Effector CD4-positive, alpha-beta T cell (primary cell): Measurements from ENCODE around the gene SGSM1.

Source experiments
- DNase-seq: peaks from one replicate; pipeline ENCODE4 v3.0.0-alpha.2; 2020
- total RNA-seq: gene quantifications from one replicate; lab custom pipeline; 2026; lab: John Stamatoyannopoulos, UW

The SGSM1 gene, protein sequence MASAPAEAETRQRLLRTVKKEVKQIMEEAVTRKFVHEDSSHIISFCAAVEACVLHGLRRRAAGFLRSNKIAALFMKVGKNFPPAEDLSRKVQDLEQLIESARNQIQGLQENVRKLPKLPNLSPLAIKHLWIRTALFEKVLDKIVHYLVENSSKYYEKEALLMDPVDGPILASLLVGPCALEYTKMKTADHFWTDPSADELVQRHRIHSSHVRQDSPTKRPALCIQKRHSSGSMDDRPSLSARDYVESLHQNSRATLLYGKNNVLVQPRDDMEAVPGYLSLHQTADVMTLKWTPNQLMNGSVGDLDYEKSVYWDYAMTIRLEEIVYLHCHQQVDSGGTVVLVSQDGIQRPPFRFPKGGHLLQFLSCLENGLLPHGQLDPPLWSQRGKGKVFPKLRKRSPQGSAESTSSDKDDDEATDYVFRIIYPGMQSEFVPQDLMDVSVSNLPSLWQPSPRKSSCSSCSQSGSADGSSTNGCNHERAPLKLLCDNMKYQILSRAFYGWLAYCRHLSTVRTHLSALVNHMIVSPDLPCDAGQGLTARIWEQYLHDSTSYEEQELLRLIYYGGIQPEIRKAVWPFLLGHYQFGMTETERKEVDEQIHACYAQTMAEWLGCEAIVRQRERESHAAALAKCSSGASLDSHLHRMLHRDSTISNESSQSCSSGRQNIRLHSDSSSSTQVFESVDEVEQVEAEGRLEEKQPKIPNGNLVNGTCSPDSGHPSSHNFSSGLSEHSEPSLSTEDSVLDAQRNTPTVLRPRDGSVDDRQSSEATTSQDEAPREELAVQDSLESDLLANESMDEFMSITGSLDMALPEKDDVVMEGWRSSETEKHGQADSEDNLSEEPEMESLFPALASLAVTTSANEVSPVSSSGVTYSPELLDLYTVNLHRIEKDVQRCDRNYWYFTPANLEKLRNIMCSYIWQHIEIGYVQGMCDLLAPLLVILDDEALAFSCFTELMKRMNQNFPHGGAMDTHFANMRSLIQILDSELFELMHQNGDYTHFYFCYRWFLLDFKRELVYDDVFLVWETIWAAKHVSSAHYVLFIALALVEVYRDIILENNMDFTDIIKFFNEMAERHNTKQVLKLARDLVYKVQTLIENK
- total RNA-seq: 1.1 reads per million

DNA sequence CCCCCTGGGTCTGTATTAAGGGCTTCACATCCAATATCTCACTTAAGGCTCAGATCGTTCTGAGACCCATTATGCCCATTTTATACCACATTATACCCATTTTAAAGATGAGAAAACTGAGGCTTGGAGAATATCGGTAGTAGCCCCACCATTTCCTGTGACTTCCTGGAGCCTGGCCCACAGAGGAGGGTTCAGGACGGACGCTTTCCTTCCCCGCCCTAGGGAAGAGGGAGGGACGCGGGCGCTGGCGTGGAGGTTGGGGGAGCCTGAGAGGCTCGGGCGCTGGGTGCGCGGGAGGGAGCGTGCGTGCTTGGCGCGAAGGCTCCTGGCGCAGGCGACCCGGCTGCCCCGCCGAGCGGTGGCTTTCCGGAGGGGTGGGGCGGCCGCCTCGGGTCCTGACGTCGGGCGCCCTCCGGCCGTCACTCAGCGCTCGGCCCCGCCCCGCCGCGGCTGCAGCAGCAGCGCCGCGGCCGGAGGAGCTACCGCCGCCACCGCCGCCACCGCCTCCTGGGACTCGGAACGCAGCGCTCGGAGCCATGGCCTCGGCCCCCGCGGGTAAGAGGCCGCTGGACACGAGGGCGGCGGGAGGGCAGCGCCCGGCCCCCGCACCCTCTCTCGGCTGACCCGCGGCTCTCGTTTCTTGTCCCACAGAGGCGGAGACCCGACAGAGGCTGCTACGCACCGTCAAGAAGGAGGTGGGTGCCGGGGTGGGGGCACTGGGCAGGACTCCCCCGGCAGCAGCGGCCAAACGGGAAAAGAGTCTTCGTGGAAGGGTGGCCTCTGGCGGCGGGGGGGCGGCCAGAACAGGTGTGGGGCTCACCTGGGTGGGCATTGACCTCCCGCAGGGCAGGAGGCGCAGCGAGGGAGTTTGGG, at the start of gene SGSM1:
Gene SGSM1, plus strand, starts transcription at position 422 of the 873 bp plus-strand sequence. Its CDS starts 115 bp downstream, at position 537.
- DNase-seq: peak; percentile 57

DNA sequence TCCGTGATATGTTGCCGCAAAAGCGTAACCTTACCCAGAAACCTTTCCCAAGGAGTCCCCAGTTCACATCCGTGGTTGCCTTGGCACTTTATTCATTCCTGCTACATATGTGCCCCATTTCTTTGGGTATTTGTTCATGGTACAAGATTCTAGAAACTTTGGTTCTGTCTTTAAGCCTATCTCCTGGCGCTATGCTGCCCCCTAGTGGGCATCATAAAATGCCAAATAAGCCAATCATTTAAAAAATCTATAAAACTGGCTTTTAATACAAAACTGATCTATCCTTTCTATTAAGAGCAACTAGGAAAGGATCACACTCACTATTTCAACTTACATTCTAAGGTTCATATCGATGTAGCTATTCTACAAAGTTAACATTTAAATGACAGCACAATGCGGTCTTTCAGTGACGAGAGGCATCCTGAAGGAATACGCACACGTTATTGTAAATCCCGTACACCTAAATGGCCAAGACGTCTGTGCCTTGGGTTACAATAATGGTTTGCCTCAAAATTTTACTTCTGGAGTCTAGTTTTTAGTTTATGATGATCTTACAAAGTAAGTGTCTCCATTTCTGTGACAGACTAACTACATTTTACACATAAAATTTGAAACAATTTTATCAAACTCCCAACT, 47.7 kb upstream of the SGSM1 start:
- DNase-seq: peak; percentile 48

DNA sequence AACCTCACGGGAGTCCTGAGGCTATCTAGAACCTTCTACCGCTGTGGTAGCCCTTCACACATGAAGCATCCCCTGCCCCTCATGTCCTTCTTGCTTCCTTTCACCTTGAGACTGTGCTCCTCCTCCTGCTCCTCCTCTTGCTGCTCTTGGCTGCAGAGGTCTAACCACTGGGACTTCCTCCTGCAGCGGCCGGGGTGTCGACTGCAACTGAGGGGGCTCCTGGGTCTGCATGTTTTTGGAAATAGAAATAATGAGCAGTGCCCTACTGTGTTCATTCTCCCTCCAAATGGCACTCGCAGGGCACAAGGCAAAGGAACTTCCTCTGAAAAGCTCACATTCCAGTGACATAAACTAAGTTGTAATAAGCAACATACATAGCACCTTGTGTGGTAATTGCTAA, 46.2 kb upstream of the SGSM1 start:
- DNase-seq: no peak

DNA sequence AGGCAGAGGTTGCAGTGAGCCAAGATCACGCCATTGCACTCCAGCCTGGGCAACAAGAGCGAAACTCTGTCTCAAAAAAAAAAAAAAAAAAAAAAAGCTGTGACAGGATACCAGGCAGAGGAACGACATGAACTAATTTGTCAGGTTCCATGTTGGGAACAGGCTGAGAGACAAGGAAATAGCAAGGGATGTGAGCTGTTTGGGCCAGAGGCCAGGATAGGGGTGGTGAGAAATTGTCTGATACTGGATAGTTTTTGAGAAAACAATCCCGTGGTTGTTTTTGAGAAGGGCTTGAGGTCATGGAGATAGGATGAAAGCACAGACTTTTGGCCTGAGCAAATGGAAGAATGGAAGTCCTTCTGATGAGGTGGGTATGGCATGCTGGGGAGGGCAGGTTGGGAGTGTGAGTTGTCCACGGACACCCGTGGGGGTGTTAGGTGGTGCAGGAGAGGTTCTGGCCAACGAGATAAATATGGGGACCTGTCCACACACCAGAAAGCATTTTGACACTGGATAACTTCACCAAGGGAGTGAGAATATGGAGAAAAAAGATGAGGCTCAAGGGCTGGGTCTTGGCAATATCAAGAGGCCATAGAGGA, 45.2 kb upstream of the SGSM1 start:
- no peak for DNase-seq

DNA sequence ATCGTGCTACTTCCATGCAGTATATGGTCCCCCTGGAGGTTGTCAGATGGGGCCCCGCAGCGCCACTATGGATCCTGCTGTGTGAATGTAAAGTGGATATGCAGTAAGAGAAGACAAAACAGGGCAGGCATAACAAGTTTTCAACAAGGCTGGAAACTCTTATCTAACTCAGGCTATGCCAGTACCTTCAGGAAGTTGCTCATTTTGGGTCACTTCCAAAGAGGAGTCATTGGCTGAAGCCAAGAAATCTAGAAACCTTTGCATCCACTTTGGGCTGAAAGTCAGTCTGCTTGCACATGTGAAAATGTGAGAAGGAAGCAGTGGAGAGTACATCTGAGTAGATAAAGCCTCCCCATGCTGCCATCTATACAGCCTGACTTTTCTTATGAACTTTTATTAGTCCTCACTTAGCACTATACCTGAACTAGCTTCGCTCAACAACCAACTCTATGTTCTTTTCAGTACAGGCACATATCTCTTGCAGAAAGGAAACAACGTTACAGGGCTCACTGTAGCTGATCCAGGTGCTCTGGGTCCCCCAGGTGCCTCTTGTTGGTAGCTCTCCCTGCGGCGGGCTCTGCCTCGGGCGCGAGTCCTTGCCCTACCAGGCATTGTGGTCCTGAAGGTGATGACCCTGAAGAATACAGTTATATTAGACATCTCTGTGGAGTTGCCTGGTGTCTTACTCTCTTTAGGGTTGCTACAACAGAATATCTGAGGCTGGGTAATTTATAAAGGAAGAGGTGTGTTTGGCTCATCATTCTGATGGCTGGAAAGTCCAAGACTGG, 43.9 kb upstream of the SGSM1 start:
- DNase-seq: no peak

DNA sequence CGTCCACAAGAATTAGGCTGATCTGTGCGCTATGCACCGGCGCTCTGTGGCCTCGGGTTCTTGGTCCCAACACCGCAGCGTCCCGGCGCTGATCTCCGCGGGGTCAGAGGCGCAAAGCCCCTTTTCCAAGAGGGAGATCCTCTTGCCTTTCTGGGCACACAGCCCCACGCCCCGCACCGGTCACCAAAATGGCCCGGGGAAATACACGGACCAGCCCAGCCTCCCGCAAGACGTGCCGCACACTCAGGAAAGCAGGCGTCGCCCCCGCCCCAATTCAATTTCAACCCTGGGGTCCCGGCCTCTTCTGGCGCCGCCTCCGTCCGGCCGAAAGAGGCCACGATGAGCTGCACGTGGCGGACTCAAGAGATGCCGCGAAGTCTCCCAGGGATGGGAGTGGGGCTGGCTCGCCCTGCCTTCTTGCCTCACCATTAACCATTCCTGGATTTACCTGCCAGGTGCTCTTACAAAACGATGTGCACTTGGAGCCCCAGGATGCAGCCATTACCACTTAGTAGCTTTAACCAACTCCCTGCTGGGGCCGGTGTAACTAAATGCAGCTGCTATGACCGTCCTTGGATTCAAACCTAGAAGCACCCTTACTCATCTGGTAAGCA, 42.0 kb upstream of the SGSM1 start:
- DNase-seq: no peak

DNA sequence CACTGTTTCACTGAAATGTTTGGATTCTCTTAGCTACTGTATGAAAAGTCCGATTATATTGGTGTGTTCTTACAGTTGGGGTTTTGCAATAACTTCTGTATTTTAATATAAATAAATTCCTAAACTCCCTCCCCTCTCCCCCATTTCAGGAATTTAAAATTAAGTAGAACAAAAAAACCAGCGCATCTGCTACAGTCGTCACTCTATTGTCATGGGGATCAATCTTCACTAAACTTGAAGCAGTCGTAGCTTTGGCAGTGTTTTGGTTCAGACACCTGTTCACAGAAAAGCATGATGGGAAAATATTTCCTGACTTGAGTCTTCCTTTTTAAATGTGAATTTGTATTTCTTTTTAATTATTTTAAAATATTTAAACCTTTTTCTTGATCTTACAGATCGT, 40.8 kb upstream of the SGSM1 start:
- no peak for DNase-seq

DNA sequence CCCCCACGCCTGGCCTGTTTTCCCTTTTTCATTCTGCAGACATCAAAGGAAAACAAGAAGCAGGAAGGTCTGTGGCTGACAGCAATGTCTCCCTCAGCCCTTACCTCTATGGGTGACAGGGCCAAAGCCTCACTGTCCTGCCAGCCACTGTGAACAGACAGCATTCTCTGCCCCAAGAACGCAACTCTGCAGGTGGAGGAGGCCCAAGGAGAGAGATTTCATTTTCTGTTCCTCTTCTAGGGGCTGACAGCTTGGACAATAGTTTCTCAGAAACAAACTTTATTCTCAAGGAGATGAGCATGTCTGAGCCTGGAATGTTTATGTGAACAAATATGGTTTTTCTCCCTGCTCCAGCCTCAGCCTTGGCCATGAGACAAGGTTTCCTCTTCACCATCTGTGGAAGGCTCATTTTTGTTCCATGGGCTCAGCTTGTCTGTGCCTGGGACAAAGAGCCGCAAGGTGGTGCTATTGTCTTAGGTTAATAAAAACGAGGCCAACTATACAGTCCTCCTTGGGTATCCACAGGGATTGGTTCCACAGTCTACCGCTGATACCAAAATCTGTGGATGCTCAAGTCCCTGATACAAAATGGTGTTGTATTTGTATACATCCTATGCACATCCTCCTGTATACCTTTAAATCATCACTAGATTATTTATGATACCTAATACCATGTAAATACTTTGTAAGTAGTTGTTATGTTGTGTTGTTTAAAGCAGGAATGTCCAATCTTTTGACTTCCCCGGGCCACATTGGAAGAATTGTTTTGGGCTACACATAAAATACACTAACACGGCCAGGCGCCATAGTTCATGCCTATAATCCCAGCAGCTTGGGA, 37.3 kb upstream of the SGSM1 start:
- peak; percentile 21 for DNase-seq

DNA sequence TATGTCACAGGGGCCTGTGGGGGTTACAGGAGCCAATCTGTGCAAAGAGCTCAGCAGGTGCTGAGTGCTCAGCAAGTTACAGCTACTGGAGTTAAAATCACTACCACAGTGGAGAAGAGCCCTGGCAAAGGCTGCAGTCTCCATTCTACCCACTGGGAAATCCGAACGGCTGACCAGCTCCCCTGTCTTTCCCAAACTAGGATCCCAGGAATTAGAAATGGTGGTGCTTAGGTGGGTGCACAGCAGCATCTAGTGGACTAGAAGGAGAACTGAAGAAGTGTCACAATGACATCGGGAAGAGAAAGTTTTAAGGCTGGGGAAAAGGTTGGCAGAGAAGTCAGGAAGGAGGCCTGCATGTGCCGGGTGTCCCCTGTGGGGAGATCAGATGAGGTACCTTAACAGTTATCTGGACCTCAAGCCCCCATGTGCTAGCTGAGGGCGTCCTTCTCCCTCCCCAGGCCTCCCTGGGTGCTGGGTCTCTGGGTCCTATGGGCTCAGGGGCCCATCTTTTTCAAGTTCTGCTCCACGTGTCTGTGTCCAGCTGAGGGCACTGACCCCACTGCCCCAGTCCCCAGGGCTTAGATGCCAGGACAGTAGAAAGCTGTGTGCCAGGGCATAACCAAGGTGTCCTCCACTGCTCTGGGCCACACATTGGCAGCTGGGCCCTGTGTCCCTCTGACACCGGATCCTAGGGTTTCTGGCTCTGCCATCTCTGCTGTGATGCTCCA, 33.4 kb upstream of the SGSM1 start:
- DNase-seq: no peak

DNA sequence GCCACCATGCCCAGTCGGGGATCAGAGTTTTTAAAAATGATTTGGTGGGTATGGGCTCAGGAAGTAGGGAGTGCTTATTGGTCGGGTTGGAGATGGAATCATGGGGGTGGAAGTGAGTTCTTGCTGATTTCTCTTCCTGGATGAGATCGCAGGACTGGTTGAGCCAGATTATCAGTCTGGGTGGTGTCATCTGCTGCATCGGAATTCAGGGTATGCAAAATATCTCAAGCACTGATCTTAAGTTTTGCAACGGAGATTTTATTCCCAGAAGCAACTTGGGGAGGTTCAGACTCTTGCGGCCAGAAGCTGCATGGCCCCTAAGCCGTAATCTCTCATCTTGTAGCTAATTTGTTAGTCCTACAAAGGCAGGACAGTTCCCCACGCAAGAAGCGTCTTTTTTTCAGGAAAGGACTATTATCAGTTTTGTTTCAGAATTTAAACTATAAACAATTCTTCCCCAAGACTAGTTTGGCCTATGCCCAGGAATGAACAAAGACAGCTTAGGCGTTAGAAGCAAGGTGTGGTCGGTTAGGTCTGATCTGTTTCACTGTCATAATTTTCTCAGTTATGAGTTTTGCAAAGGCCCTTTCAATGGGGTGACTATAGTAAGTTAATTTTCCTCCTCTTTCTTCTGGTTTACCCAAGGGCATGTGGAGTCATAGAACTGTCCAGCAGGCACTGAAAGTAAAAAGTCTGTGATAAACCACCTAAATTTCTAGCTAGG, 30.1 kb upstream of the SGSM1 start:
- DNase-seq: no peak

DNA sequence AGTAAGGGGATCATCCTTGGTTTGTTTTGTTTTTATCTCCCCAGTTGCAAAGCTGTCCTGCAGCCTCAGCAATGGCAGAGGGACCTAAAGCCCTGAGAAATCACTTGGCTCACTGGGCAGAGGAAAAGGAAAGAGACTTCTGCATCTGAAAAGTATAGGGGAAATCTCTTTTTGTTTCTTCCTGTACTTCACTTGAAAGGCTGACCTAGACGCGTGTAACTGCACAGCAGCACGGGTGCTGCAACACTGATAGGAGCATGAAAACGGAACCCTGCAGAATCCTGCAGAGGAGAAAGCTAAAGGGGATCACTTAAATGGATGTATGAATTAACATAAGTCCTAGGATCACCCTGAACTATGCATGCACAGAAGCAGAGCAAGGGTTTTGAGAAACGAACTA, 29.5 kb upstream of the SGSM1 start:
- no peak for DNase-seq

DNA sequence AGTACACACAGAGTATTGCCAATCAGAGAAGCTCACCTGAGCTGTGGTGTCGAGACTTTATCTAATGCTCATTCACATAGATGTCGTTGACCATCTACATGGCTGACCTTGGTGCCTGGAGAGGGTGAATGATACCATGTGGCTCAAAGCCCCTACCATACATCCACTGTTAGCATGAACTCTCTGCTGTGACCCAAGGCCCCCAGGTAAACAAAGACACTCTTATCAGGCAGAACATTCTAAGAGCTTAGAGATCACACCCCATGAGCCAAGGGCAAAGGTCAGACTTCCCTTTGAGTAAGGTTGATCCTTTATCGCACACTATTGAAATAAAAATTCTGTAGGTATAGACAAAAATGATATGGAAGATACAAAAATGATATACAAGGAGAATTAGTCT, 16.5 kb upstream of the SGSM1 start:
- DNase-seq: no peak

DNA sequence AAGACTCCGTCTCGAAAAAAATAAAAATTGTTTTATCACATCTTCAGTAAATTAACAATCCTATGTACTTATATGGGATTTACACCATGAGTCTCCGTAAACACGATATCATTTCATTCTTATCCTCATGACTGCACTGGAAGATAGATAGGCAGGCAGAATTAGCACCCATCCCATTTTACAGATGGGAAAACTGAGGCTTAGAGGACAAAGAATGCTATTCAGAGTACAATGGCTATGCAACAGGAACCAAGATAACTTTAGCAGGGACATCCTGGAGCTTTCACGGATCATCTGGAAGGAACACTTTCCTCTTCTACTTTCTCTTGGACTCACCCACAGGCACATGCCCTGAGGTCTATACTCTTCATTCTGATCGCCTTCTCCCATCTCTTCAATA, 14.6 kb upstream of the SGSM1 start:
- DNase-seq: no peak

DNA sequence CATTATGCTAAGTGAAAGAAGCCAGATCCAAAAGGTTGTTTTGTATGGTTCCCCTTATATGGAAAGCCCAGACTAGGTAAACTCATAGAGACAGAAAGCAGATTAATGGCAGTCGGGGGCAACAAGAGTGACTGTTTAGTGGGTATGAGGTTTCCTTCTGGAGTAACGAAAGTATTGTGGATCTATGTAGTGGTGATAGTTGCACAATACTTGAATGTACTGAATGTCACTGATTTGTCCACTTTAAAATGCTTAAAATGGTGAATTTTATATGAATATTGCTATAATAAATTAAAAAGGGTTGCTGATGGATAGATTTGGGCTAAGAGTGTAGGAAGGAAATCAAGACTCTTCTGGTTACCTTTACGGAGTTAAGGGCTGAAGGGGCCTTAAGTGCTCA, 10.0 kb upstream of the SGSM1 start:
- DNase-seq: no peak

DNA sequence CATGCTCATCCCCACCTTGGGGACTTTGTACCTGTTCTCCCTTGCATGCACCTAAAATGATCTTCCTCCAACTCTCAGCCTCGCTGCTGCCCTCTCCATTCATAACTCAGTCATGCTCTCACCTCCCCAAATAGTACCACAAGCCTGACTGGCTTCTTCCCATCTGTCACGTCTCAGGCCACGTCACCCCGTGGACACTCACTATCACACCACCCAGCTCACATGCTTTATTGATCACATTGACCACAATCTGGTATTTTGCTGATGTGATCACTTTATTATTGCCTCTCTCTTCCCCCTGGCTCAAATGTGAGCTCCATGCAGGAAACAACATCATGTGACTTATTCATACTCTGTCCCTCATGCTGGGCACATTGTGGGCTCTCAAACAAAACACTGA, 9.2 kb upstream of the SGSM1 start:
- no peak for DNase-seq

DNA sequence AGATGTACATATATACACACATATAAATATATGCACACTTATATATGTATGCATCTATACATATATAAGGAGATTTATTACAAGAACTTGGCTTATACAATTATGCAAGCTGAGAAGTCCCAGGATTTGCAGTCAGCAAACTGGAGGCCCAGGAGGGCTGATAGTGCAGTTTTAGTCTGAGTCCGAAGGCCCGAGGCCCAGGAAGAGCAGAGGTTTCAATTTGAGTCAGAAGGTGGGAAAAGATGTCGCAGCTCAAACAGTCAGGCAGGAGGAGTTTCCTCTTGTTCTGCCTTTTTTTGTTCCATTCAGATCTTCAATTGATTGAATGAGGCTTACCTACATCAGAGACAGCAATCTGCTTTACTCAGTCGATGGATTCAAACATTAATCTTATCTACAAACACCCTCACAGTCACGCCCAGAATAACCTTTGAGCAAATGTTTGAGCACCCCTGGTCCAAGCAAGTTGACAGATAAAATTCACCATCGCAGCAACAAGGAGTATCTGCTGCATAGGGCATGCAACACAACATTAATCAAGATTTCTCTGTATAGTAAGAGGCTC, 4.0 kb upstream of the SGSM1 start:
- no peak for DNase-seq

DNA sequence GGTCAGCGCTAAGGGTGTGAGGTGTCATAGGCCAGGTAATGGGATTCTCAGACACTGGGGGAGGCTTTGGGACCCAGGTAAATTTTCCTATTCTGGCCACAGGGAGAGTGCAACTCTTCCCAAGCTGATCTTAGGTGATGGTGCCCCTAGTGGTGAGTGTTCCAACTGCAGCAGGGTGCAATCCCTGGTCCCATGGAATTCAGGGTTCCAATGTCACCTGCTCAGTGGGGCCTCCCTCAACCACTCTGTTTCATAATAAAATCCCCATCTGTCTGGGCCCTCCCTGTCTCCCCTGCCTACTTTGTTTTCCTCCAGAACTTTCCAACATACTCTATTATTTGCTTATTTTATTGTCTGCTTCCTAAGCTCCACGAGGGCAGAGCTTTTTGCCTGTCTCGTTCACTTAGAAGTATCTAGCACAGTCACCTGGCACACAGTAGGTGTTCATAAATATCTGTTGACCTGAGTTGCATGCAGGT, 2.9 kb upstream of the SGSM1 start:
- peak; percentile 50 for DNase-seq
